Kidney (tissue), 14 donors: Measurements from ENCODE around the gene NHLRC1. TPM values are rescaled to one million over a fixed set of nuclear protein-coding genes. Genes with fewer than 3 reads are reported as not detected.

Experiments
- DNase-seq, 5 donors: peaks; one replicate each; pipeline ENCODE4 v3.0.0-alpha.2; 2013 to 2020
- FAIRE-seq: peaks from 2 replicates; lab custom pipeline; 2012; peaks lifted over from hg19 to GRCh38; lab: Jason Lieb, UNC
- H3K27ac ChIP-seq, 2 donors: one replicate each; pipeline ENCODE4 v1.7.0; 2013; ENCODE audit warnings: low read depth in 2 of 2, low read length in 2 of 2, inconsistent platforms in 1 of 2
- H3K27me3 ChIP-seq: one replicate; pipeline ENCODE4 v1.7.1; 2013; ENCODE audit warnings: low read length, inconsistent platforms; ENCODE audit not compliant: control insufficient read depth, insufficient read depth
- H3K36me3 ChIP-seq, 3 donors: one replicate each; pipeline versions ENCODE4 v1.7.0 to v1.7.1; 2013; ENCODE audit warnings: low read length in 3 of 3, control low read depth in 1 of 3, inconsistent platforms in 1 of 3; ENCODE audit not compliant: insufficient read depth in 3 of 3, control insufficient read depth in 2 of 3
- H3K4me1 ChIP-seq, 3 donors: one replicate each; pipeline versions ENCODE4 v1.7.0 to v1.7.1; 2013; ENCODE audit warnings: low read length in 3 of 3, inconsistent platforms in 1 of 3, low read depth in 1 of 3; ENCODE audit not compliant: control insufficient read depth in 2 of 3, insufficient read depth in 2 of 3
- H3K4me3 ChIP-seq, 3 donors: one replicate each; pipeline versions ENCODE4 v1.7.0 to v1.8.1; 2013; ENCODE audit warnings: low read length in 3 of 3, control low read depth in 1 of 3, inconsistent platforms in 1 of 3
- H3K9ac ChIP-seq, 3 donors: one replicate each; pipeline versions ENCODE4 v1.7.0 to v1.7.1; 2013; ENCODE audit warnings: low read length in 3 of 3, control low read depth in 1 of 3, inconsistent platforms in 1 of 3
- H3K9me3 ChIP-seq, 3 donors: one replicate each; pipeline versions ENCODE4 v1.7.0 to v1.7.1; 2013; ENCODE audit warnings: low read length in 3 of 3, control low read depth in 1 of 3, inconsistent platforms in 1 of 3; ENCODE audit not compliant: control insufficient read depth in 2 of 3, insufficient read depth in 1 of 3
- intact Hi-C: fragments of 100-400 bp; cut with DNase I; formaldehyde crosslinking; loops from one replicate; pipeline ENCODE4 v1.11.1; 2022
- polyA plus RNA-seq: library from polyadenylated mRNA; stranded (reverse); fragments of 350-450 nt; fragmentation: Illumina TruSeq; extraction: RNeasy Lipid Tissue Mini Kit (QIAGEN cat#74804); gene quantifications from one replicate; pipeline ENCODE4 v1.2.3, GENCODE V29; 2014; ENCODE audit warnings: low read depth, low replicate concordance; ENCODE audit not compliant: insufficient read depth
- total RNA-seq: library from RNA; stranded (reverse); fragmentation: NEBNext Ultra II Directional; extraction: Animal tissue kit (Norgen Biotek cat#: 25700); gene quantifications from one replicate; pipeline ENCODE4 v1.2.1, GENCODE V29; 2021
- TF ChIP-seq, protein P1 (sequence below): IDR thresholded peaks from 3 replicates; pipeline ENCODE4 v1.5.1; 2012; ENCODE audit warnings: mild to moderate bottlenecking, moderate library complexity, borderline replicate concordance; ENCODE audit not compliant: insufficient read depth; ENCODE audit errors: extremely low read depth
- donor health status: control.
- donor health status: control.
- donor health status: control.
- donor health status: control.
- donor health status: control.
- donor health status: DM: yes; HTN: yes; CAD: no.
- donor health status: Normal renal cell carcinoma (clear cell type).

The NHLRC1 gene
- total and polyA plus RNA-seq, 2 donors from 2014 or later = 1.8 to 2.0 TPM

- DNase-seq (peak in 1 of 5 donors; percentile 3), FAIRE-seq (no peak)
- intact Hi-C loops = no loop called here
- no peak overlapping the region for H3K4me3 ChIP-seq
- no peaks in the 10 kb centered on the region for H3K27me3 ChIP-seq
- H3K4me1 ChIP-seq = no peaks in the 10 kb centered on the region
- no peak overlapping the region for H3K27ac ChIP-seq
- no peaks in the 10 kb centered on the region for H3K36me3 ChIP-seq
- no peak overlapping the region for H3K9ac ChIP-seq
- TF ChIP-seq, protein P1, sequence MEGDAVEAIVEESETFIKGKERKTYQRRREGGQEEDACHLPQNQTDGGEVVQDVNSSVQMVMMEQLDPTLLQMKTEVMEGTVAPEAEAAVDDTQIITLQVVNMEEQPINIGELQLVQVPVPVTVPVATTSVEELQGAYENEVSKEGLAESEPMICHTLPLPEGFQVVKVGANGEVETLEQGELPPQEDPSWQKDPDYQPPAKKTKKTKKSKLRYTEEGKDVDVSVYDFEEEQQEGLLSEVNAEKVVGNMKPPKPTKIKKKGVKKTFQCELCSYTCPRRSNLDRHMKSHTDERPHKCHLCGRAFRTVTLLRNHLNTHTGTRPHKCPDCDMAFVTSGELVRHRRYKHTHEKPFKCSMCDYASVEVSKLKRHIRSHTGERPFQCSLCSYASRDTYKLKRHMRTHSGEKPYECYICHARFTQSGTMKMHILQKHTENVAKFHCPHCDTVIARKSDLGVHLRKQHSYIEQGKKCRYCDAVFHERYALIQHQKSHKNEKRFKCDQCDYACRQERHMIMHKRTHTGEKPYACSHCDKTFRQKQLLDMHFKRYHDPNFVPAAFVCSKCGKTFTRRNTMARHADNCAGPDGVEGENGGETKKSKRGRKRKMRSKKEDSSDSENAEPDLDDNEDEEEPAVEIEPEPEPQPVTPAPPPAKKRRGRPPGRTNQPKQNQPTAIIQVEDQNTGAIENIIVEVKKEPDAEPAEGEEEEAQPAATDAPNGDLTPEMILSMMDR = no peak
- no peaks in the 10 kb centered on the region for H3K9me3 ChIP-seq
Observed at GRCh38 chr6:18102783-18103509, 19.5 kb downstream of the NHLRC1 start.

- FAIRE-seq (no peak), DNase-seq (no peak)
- no peak overlapping the region for H3K9ac ChIP-seq
- TF ChIP-seq, protein P1 = no peak
- no peak overlapping the region for H3K27ac ChIP-seq
- intact Hi-C loops = no loop called here
- no peaks in the 10 kb centered on the region for H3K27me3 ChIP-seq
- no peaks in the 10 kb centered on the region for H3K9me3 ChIP-seq
- no peaks in the 10 kb centered on the region for H3K4me1 ChIP-seq
- no peaks in the 10 kb centered on the region for H3K36me3 ChIP-seq
- H3K4me3 ChIP-seq = no peak overlapping the region
Observed at GRCh38 chr6:18101873-18102272, 20.6 kb downstream of the NHLRC1 start.

DNA sequence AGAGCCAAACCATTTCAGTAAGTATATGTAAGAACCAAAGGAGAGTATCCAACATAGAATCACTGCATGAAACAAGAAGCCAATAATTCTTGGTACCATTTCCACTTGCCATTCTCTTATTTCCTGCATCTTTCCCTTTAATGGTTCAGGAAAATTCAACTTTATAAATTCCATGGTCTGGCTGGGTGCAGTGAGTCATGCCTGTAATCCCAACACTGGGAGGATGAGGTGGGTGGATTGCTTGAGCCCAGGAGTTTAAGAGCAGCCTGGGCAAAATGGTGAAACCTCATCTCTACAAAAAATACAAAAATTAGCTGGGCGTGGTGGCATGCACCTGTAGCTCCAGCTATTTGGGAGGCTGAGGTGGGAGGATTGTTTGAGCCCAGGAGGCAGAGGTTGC is 21.2 kb downstream of the NHLRC1 start:
- H3K36me3 ChIP-seq = no peaks in the 10 kb centered on the region
- H3K27me3 ChIP-seq = no peaks in the 10 kb centered on the region
- FAIRE-seq (no peak), DNase-seq (no peak)
- no peaks in the 10 kb centered on the region for H3K9me3 ChIP-seq
- no peak overlapping the region for H3K9ac ChIP-seq
- no peaks in the 10 kb centered on the region for H3K4me1 ChIP-seq
- TF ChIP-seq, protein P1 = no peak
- H3K27ac ChIP-seq = no peak overlapping the region
- H3K4me3 ChIP-seq = no peak overlapping the region
- intact Hi-C loops = no loop called here
